GM23338 (cell line): ENCODE results near the gene LRRC8B.

ENCODE experiments used
- CTCF ChIP-seq, 2 experiments: fragments of 200-600 bp in 1 of 2; sonication (generic) in 1 of 2; conservative IDR thresholded peaks; 2 replicates each; pipeline versions ENCODE4 v1.5.1 to v1.6.1; 2016 to 2017; ENCODE audit warnings: antibody characterized with exemption in 2 of 2, low read depth in 2 of 2, mild to moderate bottlenecking in 2 of 2, moderate library complexity in 1 of 2
- EZH2phosphoT487 ChIP-seq: fragments of 200-600 bp; sonication (generic); IDR thresholded peaks from one replicate; pipeline ENCODE4 v1.8.1; 2018; ENCODE audit warnings: antibody characterized with exemption; ENCODE audit not compliant: unreplicated experiment

- TF ChIP-seq CTCF (conservative IDR thresholded peaks at IDR 0.05; ENCODE audit: low read depth in 2 of 2) (no peak), EZH2phosphoT487 (no peak)
These were observed 99.7 kb downstream of the LRRC8B start for GRCh38 chr1:89624314-89624713.
